Measurements from ENCODE around the gene ALPP.
"Not testable (repeated sequence)": the region's sequence is repeated elsewhere in the genome, so short reads cannot be mapped to it uniquely, and the experiment has no call there.

ALPP gene

GRCh38 chr2:232363784-232364615 lies 14.6 kb upstream of the ALPP start:
- TF ChIP-seq POU2F2 (IDR thresholded peaks at IDR 0.05; ENCODE audit: low read depth, low read length) (no peak), POLR2AphosphoS5 (IDR thresholded peaks at IDR 0.05; ENCODE audit: low read depth, low read length) (no peak), POLR2A (IDR thresholded peaks at IDR 0.05; ENCODE audit: low read depth, low read length) (no peak)
- FAIRE-seq (peak; percentile 52), DNase-seq (ENCODE audit: insufficient read length, low spot score) (no peak)

GRCh38 chr2:232364806-232365594 lies 13.6 kb upstream of the ALPP start:
- FAIRE-seq; DNase-seq (ENCODE audit: insufficient read length, low spot score): not testable (repeated sequence)

GRCh38 chr2:232365621-232366321 lies 12.8 kb upstream of the ALPP start:
- DNase-seq (ENCODE audit: insufficient read length, low spot score) (no peak), FAIRE-seq (peak; percentile 65)
- no peak for TF ChIP-seq SPI1 (IDR thresholded peaks at IDR 0.05; ENCODE audit: low read depth, low read length)
- TF ChIP-seq POU2F2 (IDR thresholded peaks at IDR 0.05; ENCODE audit: low read depth, low read length) = no peak
- no peak for TF ChIP-seq PAX5 (IDR thresholded peaks at IDR 0.05; ENCODE audit: insufficient read depth, low read length, severe bottlenecking)
- TF ChIP-seq POLR2A (IDR thresholded peaks at IDR 0.05; ENCODE audit: low read depth, low read length) = no peak

- DNase-seq (ENCODE audit: insufficient read length, low spot score); FAIRE-seq: not testable (repeated sequence)
Observed at GRCh38 chr2:232366461-232366860, 12.1 kb upstream of the ALPP start.

GRCh38 chr2:232367016-232367415 lies 11.5 kb upstream of the ALPP start:
- TF ChIP-seq POLR2AphosphoS5 (IDR thresholded peaks at IDR 0.05; ENCODE audit: low read depth, low read length) = no peak
- no peak for TF ChIP-seq POLR2A (IDR thresholded peaks at IDR 0.05; ENCODE audit: low read depth, low read length)
- no peak for TF ChIP-seq SPI1 (IDR thresholded peaks at IDR 0.05; ENCODE audit: low read depth, low read length)
- TF ChIP-seq PAX5 (IDR thresholded peaks at IDR 0.05; ENCODE audit: insufficient read depth, low read length, severe bottlenecking) = no peak
- TF ChIP-seq TAF1 (IDR thresholded peaks at IDR 0.05; ENCODE audit: low read depth, low read length) = no peak
- TF ChIP-seq POU2F2 (IDR thresholded peaks at IDR 0.05; ENCODE audit: low read depth, low read length) = no peak
- no peak for DNase-seq (ENCODE audit: insufficient read length, low spot score)
- no peak for FAIRE-seq

- no peak for DNase-seq (ENCODE audit: insufficient read length, low spot score)
- TF ChIP-seq SPI1 (IDR thresholded peaks at IDR 0.05; ENCODE audit: low read depth, low read length) (no peak), PAX5 (IDR thresholded peaks at IDR 0.05; ENCODE audit: insufficient read depth, low read length, severe bottlenecking) (no peak), POU2F2 (IDR thresholded peaks at IDR 0.05; ENCODE audit: low read depth, low read length) (no peak), POLR2AphosphoS5 (IDR thresholded peaks at IDR 0.05; ENCODE audit: low read depth, low read length) (no peak), TAF1 (IDR thresholded peaks at IDR 0.05; ENCODE audit: low read depth, low read length) (no peak), POLR2A (IDR thresholded peaks at IDR 0.05; ENCODE audit: low read depth, low read length) (no peak)
- no peak for FAIRE-seq
Observed at GRCh38 chr2:232367591-232368233, 10.8 kb upstream of the ALPP start.

GRCh38 chr2:232368311-232368731 lies 10.2 kb upstream of the ALPP start:
- FAIRE-seq = no peak

GRCh38 chr2:232369126-232369951 lies 9.2 kb upstream of the ALPP start:
- FAIRE-seq (no peak), DNase-seq (ENCODE audit: insufficient read length, low spot score) (no peak)
- TF ChIP-seq SPI1 (IDR thresholded peaks at IDR 0.05; ENCODE audit: low read depth, low read length) (no peak), POU2F2 (IDR thresholded peaks at IDR 0.05; ENCODE audit: low read depth, low read length) (no peak), TAF1 (IDR thresholded peaks at IDR 0.05; ENCODE audit: low read depth, low read length) (no peak), POLR2A (IDR thresholded peaks at IDR 0.05; ENCODE audit: low read depth, low read length) (no peak), POLR2AphosphoS5 (IDR thresholded peaks at IDR 0.05; ENCODE audit: low read depth, low read length) (no peak), PAX5 (IDR thresholded peaks at IDR 0.05; ENCODE audit: insufficient read depth, low read length, severe bottlenecking) (no peak)

More at GRCh38 chr2:232368311-232368731, 10.2 kb upstream of the ALPP start:
- TF ChIP-seq SPI1 (IDR thresholded peaks at IDR 0.05; ENCODE audit: low read depth, low read length) (no peak), POU2F2 (IDR thresholded peaks at IDR 0.05; ENCODE audit: low read depth, low read length) (no peak)
- no peak for DNase-seq (ENCODE audit: insufficient read length, low spot score)

- FAIRE-seq; DNase-seq (ENCODE audit: insufficient read length, low spot score): not testable (repeated sequence)
Observed at GRCh38 chr2:232370007-232370406, 8.5 kb upstream of the ALPP start.

All from GM12891 (cell line).